MCF 10A (cell line): ENCODE results near the gene GTF3C2. TPM values are rescaled to one million over a fixed set of nuclear protein-coding genes. Genes with fewer than 3 reads are reported as not detected.

Experiments used
- BruUV-seq: library from RNA; stranded (reverse); fragments of 400-500 nt; replicated peaks from 2 replicates; lab custom pipeline; 2021; lab: Mats Ljungman, UMichigan
- CTCF ChIA-PET: fragments of 300-600 bp; sonication (Branson Sonifier 250); formaldehyde crosslinking; extraction: SDS; loops from one replicate; lab custom pipeline; 2021; ENCODE audit warnings: antibody characterized with exemption, inconsistent platforms; lab: Yijun Ruan, JAX
- POLR2A ChIA-PET: fragments of 300-600, 350-650 bp; sonication (Branson Sonifier 250); formaldehyde crosslinking; extraction: SDS; loops from one replicate; lab custom pipeline; 2020; ENCODE audit warnings: antibody characterized with exemption, inconsistent platforms; lab: Yijun Ruan, JAX
- DNase-seq: peaks from one replicate; pipeline ENCODE4 v3.0.0-alpha.2; 2018; ENCODE audit not compliant: unreplicated experiment
- H3K27ac Mint-ChIP-seq: one replicate; pipeline ENCODE4 v1.8.0; 2022; ENCODE audit warnings: mild to moderate bottlenecking, low read depth, mixed read lengths; ENCODE audit not compliant: unreplicated experiment
- H3K27me3 Mint-ChIP-seq: one replicate; pipeline ENCODE4 v1.8.0; 2022; ENCODE audit warnings: mixed read lengths; ENCODE audit not compliant: insufficient read depth, unreplicated experiment
- H3K36me3 Mint-ChIP-seq: one replicate; pipeline ENCODE4 v1.8.0; 2022; ENCODE audit warnings: mild to moderate bottlenecking, moderate library complexity, mixed read lengths; ENCODE audit not compliant: insufficient read depth, unreplicated experiment
- H3K4me1 Mint-ChIP-seq: one replicate; pipeline ENCODE4 v1.8.0; 2022; ENCODE audit warnings: mixed read lengths; ENCODE audit not compliant: insufficient read depth, unreplicated experiment
- H3K4me3 Mint-ChIP-seq: one replicate; pipeline ENCODE4 v1.8.0; 2022; ENCODE audit warnings: mild to moderate bottlenecking, moderate library complexity, mixed read lengths; ENCODE audit not compliant: unreplicated experiment
- H3K9me3 Mint-ChIP-seq: one replicate; pipeline ENCODE4 v1.8.0; 2022; ENCODE audit warnings: mixed read lengths; ENCODE audit not compliant: unreplicated experiment
- intact Hi-C: fragments of 100-400 bp; cut with micrococcal nuclease; formaldehyde crosslinking; loops from 2 replicates; pipeline ENCODE4 v1.14.1; 2022
- total RNA-seq: library from RNA; stranded (reverse); gene quantifications from 2 replicates; pipeline ENCODE4 v1.2.3, GENCODE V29; 2022
- TF ChIP-seq, protein P1 (sequence below): fragments of 200-600 bp; IDR thresholded peaks from one replicate; pipeline ENCODE4 v1.8.0; 2022; ENCODE audit warnings: antibody characterized with exemption, mild to moderate bottlenecking; ENCODE audit not compliant: unreplicated experiment

The GTF3C2 gene
- total RNA-seq, 1 experiment from 2014 or later = 47.8 TPM

DNA sequence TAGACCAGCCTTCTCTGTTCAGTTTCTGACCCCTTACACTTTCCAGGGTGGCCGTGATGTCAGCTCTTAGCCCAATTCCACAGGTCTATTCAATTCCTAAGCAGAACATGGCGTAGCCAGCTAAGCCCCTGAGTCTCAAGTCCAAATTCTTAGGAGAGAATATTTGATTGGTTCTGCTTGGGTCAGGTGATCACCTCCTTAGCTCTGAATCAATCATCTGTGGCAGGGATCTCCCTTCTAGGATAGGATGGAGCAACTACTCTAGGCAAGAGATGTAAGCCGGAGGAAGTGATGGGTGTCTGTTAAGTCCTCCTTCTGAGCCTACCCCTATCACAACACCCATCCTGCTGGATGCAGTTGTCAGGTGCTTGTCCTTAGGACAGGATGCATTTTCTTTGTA is 59.4 kb downstream of the GTF3C2 start:
- no peaks in the 10 kb centered on the region for H3K36me3 Mint-ChIP-seq
- peaks cover 6% of the 10 kb centered on the region for H3K27me3 Mint-ChIP-seq
- no peak for DNase-seq
- H3K27ac Mint-ChIP-seq = no peak overlapping the region
- intact Hi-C loops = no loop called here
- CTCF ChIA-PET = interaction anchor here (0.6 to 6.1 kb wide), 4 partner anchors 16 to 41 kb away, joined by 3 to 46 read pairs (median 3); partner anchors contain the start of gene TRIM54
- POLR2A ChIA-PET = no interaction called here
- H3K4me1 Mint-ChIP-seq = peaks cover 8% of the 10 kb centered on the region
- TF ChIP-seq, protein P1, sequence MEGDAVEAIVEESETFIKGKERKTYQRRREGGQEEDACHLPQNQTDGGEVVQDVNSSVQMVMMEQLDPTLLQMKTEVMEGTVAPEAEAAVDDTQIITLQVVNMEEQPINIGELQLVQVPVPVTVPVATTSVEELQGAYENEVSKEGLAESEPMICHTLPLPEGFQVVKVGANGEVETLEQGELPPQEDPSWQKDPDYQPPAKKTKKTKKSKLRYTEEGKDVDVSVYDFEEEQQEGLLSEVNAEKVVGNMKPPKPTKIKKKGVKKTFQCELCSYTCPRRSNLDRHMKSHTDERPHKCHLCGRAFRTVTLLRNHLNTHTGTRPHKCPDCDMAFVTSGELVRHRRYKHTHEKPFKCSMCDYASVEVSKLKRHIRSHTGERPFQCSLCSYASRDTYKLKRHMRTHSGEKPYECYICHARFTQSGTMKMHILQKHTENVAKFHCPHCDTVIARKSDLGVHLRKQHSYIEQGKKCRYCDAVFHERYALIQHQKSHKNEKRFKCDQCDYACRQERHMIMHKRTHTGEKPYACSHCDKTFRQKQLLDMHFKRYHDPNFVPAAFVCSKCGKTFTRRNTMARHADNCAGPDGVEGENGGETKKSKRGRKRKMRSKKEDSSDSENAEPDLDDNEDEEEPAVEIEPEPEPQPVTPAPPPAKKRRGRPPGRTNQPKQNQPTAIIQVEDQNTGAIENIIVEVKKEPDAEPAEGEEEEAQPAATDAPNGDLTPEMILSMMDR = no peak
- no TSS peak for BruUV-seq
- no peak overlapping the region for H3K4me3 Mint-ChIP-seq
- H3K9me3 Mint-ChIP-seq = no peaks in the 10 kb centered on the region

DNA sequence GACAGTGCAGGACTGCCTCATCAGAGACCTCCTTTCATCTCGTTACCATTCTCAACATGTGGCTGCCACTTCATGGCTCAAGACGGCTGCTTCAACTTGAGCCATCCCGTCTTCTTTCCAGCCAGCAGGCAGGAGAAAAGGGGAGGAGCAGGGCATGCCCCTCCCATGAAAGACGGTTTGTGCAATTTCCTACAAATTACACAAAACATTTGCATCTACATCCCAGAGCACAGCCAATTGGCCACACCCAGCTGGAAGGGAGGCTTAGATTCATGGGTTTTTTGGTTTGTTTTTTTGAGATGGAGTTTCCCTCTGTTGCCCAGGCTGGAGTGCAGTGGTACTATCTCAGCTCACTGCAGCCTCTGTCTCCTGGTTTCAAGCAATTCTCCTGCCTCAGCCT is 60.1 kb downstream of the GTF3C2 start:
- Mint-ChIP-seq H3K4me1 (peaks cover 8% of the 10 kb centered on the region), H3K36me3 (no peaks in the 10 kb centered on the region), H3K4me3 (no peak overlapping the region), H3K27ac (no peak overlapping the region), H3K27me3 (peaks cover 13% of the 10 kb centered on the region), H3K9me3 (no peaks in the 10 kb centered on the region)
- ChIA-PET CTCF (interaction anchor here (1.1 to 6.1 kb wide), 2 partner anchors 15 to 40 kb away, joined by 3 to 46 read pairs; partner anchors contain the start of gene TRIM54), POLR2A (no interaction called here)
- no TSS peak for BruUV-seq
- no peak for DNase-seq
- TF ChIP-seq, protein P1 = no peak
- intact Hi-C loops = no loop called here

DNA sequence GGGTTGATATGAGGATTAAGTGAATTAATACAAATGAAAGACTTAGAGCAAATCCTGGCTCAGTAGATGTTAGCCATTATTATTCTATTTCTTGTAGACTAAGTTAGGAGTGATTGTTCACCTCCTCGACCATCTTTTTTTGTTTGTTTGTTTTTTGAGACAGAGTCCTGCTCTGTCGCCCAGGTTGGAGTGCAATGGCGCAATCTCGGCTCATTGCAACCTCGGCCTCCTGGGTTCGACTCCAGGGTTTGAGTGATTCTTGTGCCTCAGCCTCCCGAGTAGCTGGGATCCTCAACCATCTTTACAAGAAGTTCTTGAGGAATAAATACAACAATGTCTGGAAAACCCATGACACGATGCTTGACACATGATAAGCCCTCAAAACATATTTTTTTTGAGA is 61.6 kb downstream of the GTF3C2 start:
- H3K27me3 Mint-ChIP-seq = peaks cover 14% of the 10 kb centered on the region
- no peaks in the 10 kb centered on the region for H3K9me3 Mint-ChIP-seq
- ChIA-PET POLR2A (interaction anchor here (1.5 to 2.9 kb wide), 3 partner anchors 8 to 27 kb away, joined by 6 to 22 read pairs (median 19); partner anchors contain the start of gene TRIM54), CTCF (interaction anchor here (0.6 to 6.1 kb wide), 2 partner anchors 14 to 64 kb away, joined by 4 to 46 read pairs; partner anchors contain the start of gene TRIM54)
- H3K36me3 Mint-ChIP-seq = no peaks in the 10 kb centered on the region
- DNase-seq = no peak
- no TSS peak for BruUV-seq
- no peak overlapping the region for H3K27ac Mint-ChIP-seq
- H3K4me1 Mint-ChIP-seq = peaks cover 8% of the 10 kb centered on the region
- intact Hi-C loops = no loop called here
- no peak overlapping the region for H3K4me3 Mint-ChIP-seq
- TF ChIP-seq, protein P1 = no peak

DNA sequence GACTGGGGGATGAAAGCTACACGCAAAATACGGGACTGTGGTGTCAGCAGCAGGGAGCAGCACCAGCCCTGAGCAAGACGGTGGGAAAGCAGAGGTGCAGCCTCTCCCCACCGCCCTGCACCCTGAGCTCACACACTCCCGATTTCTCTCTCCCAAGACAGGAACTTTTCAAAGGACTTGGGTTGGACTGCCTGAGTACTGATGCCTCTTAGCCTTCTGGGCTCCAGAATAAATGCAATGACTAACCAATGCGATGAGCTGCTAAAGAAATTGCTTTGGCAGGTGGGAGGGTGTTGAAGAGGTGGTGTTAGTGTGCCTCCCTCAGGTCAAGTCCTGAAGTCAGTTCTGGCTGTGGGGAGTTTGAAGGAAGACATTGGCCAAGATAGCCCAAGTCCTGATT is 64.7 kb downstream of the GTF3C2 start:
- POLR2A ChIA-PET = interaction anchor here (1.9 to 2.9 kb wide), 2 partner anchors 9 to 32 kb away, joined by 7 to 22 read pairs; partner anchors contain the start of gene TRIM54
- H3K4me1 Mint-ChIP-seq = peaks cover 8% of the 10 kb centered on the region
- intact Hi-C loops = no loop called here
- H3K27ac Mint-ChIP-seq = no peak overlapping the region
- TF ChIP-seq, protein P1 = no peak
- peaks cover 14% of the 10 kb centered on the region for H3K27me3 Mint-ChIP-seq
- H3K36me3 Mint-ChIP-seq = no peaks in the 10 kb centered on the region
- BruUV-seq = no TSS peak
- no peak overlapping the region for H3K4me3 Mint-ChIP-seq
- CTCF ChIA-PET = interaction anchor here (0.6 to 6.1 kb wide), 5 partner anchors 11 to 194 kb away, joined by 3 to 46 read pairs (median 9); partner anchors contain the start of gene TRIM54
- DNase-seq = peak; percentile 33
- H3K9me3 Mint-ChIP-seq = no peaks in the 10 kb centered on the region
